Endothelial cell of umbilical vein (primary cell): Measurements from ENCODE around the gene CWF19L2.

Source experiments
- JUN ChIP-seq: IDR thresholded peaks from 2 replicates; pipeline ENCODE4 v1.6.1; 2011; ENCODE audit warnings: borderline replicate concordance, low read depth; ENCODE audit not compliant: insufficient read length, insufficient read depth
- POLR2A ChIP-seq: IDR thresholded peaks from 2 replicates; pipeline ENCODE4 v1.6.1; 2012; ENCODE audit warnings: low read depth, mild to moderate bottlenecking, control low read depth, low read length
- POLR2AphosphoS5 ChIP-seq: IDR thresholded peaks from 2 replicates; pipeline ENCODE4 v1.6.1; 2012; ENCODE audit warnings: low read depth, mild to moderate bottlenecking, control low read depth, low read length, moderate library complexity; ENCODE audit not compliant: insufficient read depth
- TF ChIP-seq, protein P1 (sequence below), 2 donors: IDR thresholded peaks; 1 replicate in 1 of 2; 2 replicates in 1 of 2; pipeline ENCODE4 v1.5.1; 2011; ENCODE audit warnings: low read length in 2 of 2, mild to moderate bottlenecking in 2 of 2, moderate library complexity in 2 of 2, control low read depth in 1 of 2, inconsistent platforms in 1 of 2, low read depth in 1 of 2; ENCODE audit not compliant: insufficient read depth in 1 of 2; ENCODE audit errors: extremely low read depth in 1 of 2

GRCh38 chr11:107408762-107409211, 48.8 kb downstream of the CWF19L2 start:
- TF ChIP-seq, protein P1, sequence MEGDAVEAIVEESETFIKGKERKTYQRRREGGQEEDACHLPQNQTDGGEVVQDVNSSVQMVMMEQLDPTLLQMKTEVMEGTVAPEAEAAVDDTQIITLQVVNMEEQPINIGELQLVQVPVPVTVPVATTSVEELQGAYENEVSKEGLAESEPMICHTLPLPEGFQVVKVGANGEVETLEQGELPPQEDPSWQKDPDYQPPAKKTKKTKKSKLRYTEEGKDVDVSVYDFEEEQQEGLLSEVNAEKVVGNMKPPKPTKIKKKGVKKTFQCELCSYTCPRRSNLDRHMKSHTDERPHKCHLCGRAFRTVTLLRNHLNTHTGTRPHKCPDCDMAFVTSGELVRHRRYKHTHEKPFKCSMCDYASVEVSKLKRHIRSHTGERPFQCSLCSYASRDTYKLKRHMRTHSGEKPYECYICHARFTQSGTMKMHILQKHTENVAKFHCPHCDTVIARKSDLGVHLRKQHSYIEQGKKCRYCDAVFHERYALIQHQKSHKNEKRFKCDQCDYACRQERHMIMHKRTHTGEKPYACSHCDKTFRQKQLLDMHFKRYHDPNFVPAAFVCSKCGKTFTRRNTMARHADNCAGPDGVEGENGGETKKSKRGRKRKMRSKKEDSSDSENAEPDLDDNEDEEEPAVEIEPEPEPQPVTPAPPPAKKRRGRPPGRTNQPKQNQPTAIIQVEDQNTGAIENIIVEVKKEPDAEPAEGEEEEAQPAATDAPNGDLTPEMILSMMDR (IDR thresholded peaks at IDR 0.05; ENCODE audit: extremely low read depth in 1 of 2, insufficient read depth in 1 of 2, low read depth in 1 of 2, low read length in 2 of 2) = no peak
- TF ChIP-seq POLR2AphosphoS5 = no peak
- no peak for TF ChIP-seq POLR2A
- TF ChIP-seq JUN = no peak
